ENCODE data around the gene TMEM163.
"Not testable (repeated sequence)": the region's sequence is repeated elsewhere in the genome, so short reads cannot be mapped to it uniquely, and the experiment has no call there.

TMEM163 gene

GRCh38 chr2:134482766-134483340 lies 235.9 kb downstream of the TMEM163 start:
- Histone ChIP-seq H3K27me3 (ENCODE audit: insufficient read depth, low read length) (no peaks in the 10 kb centered on the region), H2BK5ac (ENCODE audit: low read depth, low read length, poor library complexity) (no peak overlapping the region), H4K91ac (ENCODE audit: low read depth, low read length) (no peak overlapping the region), H3K9ac (ENCODE audit: low read length) (no peak overlapping the region), H4K8ac (ENCODE audit: low read depth, low read length) (no peak overlapping the region), H3K79me1 (ENCODE audit: low read length) (no peaks in the 10 kb centered on the region), H3K27ac (ENCODE audit: low read depth, low read length) (no peak overlapping the region), H2BK120ac (ENCODE audit: insufficient read depth, low read length, poor library complexity) (no peak overlapping the region), H3K4me1 (ENCODE audit: control insufficient read depth in 1 of 2, insufficient read depth in 2 of 2, low read length in 2 of 2) (no peaks in the 10 kb centered on the region), H4K12ac (ENCODE audit: low read depth, low read length) (no peak overlapping the region), H3K36me3 (ENCODE audit: control insufficient read depth in 1 of 2, insufficient read depth in 2 of 2, low read length in 2 of 2) (no peaks in the 10 kb centered on the region), H3K14ac (ENCODE audit: low read length) (no peak overlapping the region), H3K9me3 (ENCODE audit: insufficient read depth, low read depth, low read length) (no peaks in the 10 kb centered on the region), H2AFZ (ENCODE audit: insufficient read depth, low read length, poor library complexity) (no peak overlapping the region), H3K23ac (ENCODE audit: low read length) (no peak overlapping the region), H2AK5ac (ENCODE audit: low read length) (no peak overlapping the region), H3K4me2 (ENCODE audit: low read length) (no peak overlapping the region), H3K18ac (ENCODE audit: low read length) (no peak overlapping the region), H3K79me2 (ENCODE audit: control insufficient read depth, insufficient read depth, low read length, poor library complexity) (no peaks in the 10 kb centered on the region), H3K4ac (ENCODE audit: low read depth, low read length) (no peak overlapping the region), H2BK12ac (ENCODE audit: low read length) (no peak overlapping the region), H3K4me3 (ENCODE audit: low read depth, low read length) (no peak overlapping the region)
- no CpG with 5 or more reads among the region's 15 CpGs for WGBS (ENCODE audit: extremely low coverage, insufficient coverage, insufficient read length)
- DNase-seq: no peak

- H3K4me1 ChIP-seq (ENCODE audit: control insufficient read depth in 1 of 2, insufficient read depth in 2 of 2, low read length in 2 of 2): no peaks in the 10 kb centered on the region
- no peak overlapping the region for H2BK120ac ChIP-seq (ENCODE audit: insufficient read depth, low read length, poor library complexity)
- H2AFZ ChIP-seq (ENCODE audit: insufficient read depth, low read length, poor library complexity): no peak overlapping the region
- H4K8ac ChIP-seq (ENCODE audit: low read depth, low read length): no peak overlapping the region
- no peak overlapping the region for H3K4ac ChIP-seq (ENCODE audit: low read depth, low read length)
- DNase-seq: no peak
- H3K23ac ChIP-seq (ENCODE audit: low read length): no peak overlapping the region
- H3K14ac ChIP-seq (ENCODE audit: low read length): no peak overlapping the region
- no peaks in the 10 kb centered on the region for H3K9me3 ChIP-seq (ENCODE audit: insufficient read depth, low read depth, low read length)
- H3K18ac ChIP-seq (ENCODE audit: low read length): no peak overlapping the region
- H3K79me1 ChIP-seq (ENCODE audit: low read length): no peaks in the 10 kb centered on the region
- H3K4me3 ChIP-seq (ENCODE audit: low read depth, low read length): no peak overlapping the region
- WGBS (ENCODE audit: extremely low coverage, insufficient coverage, insufficient read length): no CpG with 5 or more reads among the region's 6 CpGs
- H3K79me2 ChIP-seq (ENCODE audit: control insufficient read depth, insufficient read depth, low read length, poor library complexity): no peaks in the 10 kb centered on the region
- H3K4me2 ChIP-seq (ENCODE audit: low read length): no peak overlapping the region
- no peak overlapping the region for H2AK5ac ChIP-seq (ENCODE audit: low read length)
- no peak overlapping the region for H3K27ac ChIP-seq (ENCODE audit: low read depth, low read length)
- no peak overlapping the region for H4K12ac ChIP-seq (ENCODE audit: low read depth, low read length)
- no peak overlapping the region for H2BK5ac ChIP-seq (ENCODE audit: low read depth, low read length, poor library complexity)
- H3K9ac ChIP-seq (ENCODE audit: low read length): no peak overlapping the region
- no peak overlapping the region for H2BK12ac ChIP-seq (ENCODE audit: low read length)
- H3K27me3 ChIP-seq (ENCODE audit: insufficient read depth, low read length): no peaks in the 10 kb centered on the region
- no peak overlapping the region for H4K91ac ChIP-seq (ENCODE audit: low read depth, low read length)
- no peaks in the 10 kb centered on the region for H3K36me3 ChIP-seq (ENCODE audit: control insufficient read depth in 1 of 2, insufficient read depth in 2 of 2, low read length in 2 of 2)
Measured at GRCh38 chr2:134482131-134482723, 236.6 kb downstream of the TMEM163 start.

- H3K27ac ChIP-seq (ENCODE audit: low read depth, low read length): no peak overlapping the region
- H3K4me3 ChIP-seq (ENCODE audit: low read depth, low read length): no peak overlapping the region
- no peak overlapping the region for H2BK120ac ChIP-seq (ENCODE audit: insufficient read depth, low read length, poor library complexity)
- DNase-seq: no peak
- H2BK5ac ChIP-seq (ENCODE audit: low read depth, low read length, poor library complexity): no peak overlapping the region
- no peaks in the 10 kb centered on the region for H3K36me3 ChIP-seq (ENCODE audit: control insufficient read depth in 1 of 2, insufficient read depth in 2 of 2, low read length in 2 of 2)
- H3K4me2 ChIP-seq (ENCODE audit: low read length): no peak overlapping the region
- H3K23ac ChIP-seq (ENCODE audit: low read length): no peak overlapping the region
- H4K91ac ChIP-seq (ENCODE audit: low read depth, low read length): no peak overlapping the region
- H4K12ac ChIP-seq (ENCODE audit: low read depth, low read length): no peak overlapping the region
- H3K9ac ChIP-seq (ENCODE audit: low read length): no peak overlapping the region
- no peaks in the 10 kb centered on the region for H3K9me3 ChIP-seq (ENCODE audit: insufficient read depth, low read depth, low read length)
- no peaks in the 10 kb centered on the region for H3K79me1 ChIP-seq (ENCODE audit: low read length)
- no peak overlapping the region for H4K8ac ChIP-seq (ENCODE audit: low read depth, low read length)
- no peaks in the 10 kb centered on the region for H3K79me2 ChIP-seq (ENCODE audit: control insufficient read depth, insufficient read depth, low read length, poor library complexity)
- no peaks in the 10 kb centered on the region for H3K27me3 ChIP-seq (ENCODE audit: insufficient read depth, low read length)
- WGBS (ENCODE audit: extremely low coverage, insufficient coverage, insufficient read length): no CpG with 5 or more reads among the region's 4 CpGs
- no peak overlapping the region for H3K14ac ChIP-seq (ENCODE audit: low read length)
- no peak overlapping the region for H3K4ac ChIP-seq (ENCODE audit: low read depth, low read length)
- H2BK12ac ChIP-seq (ENCODE audit: low read length): no peak overlapping the region
- no peak overlapping the region for H3K18ac ChIP-seq (ENCODE audit: low read length)
- no peaks in the 10 kb centered on the region for H3K4me1 ChIP-seq (ENCODE audit: control insufficient read depth in 1 of 2, insufficient read depth in 2 of 2, low read length in 2 of 2)
- H2AFZ ChIP-seq (ENCODE audit: insufficient read depth, low read length, poor library complexity): no peak overlapping the region
- no peak overlapping the region for H2AK5ac ChIP-seq (ENCODE audit: low read length)
Measured at GRCh38 chr2:134479696-134480330, 239.0 kb downstream of the TMEM163 start.

- H3K79me1 ChIP-seq (ENCODE audit: low read length); H2BK5ac ChIP-seq (ENCODE audit: low read depth, low read length, poor library complexity); H3K36me3 ChIP-seq (ENCODE audit: control insufficient read depth in 1 of 2, insufficient read depth in 2 of 2, low read length in 2 of 2); H3K9ac ChIP-seq (ENCODE audit: low read length); H3K79me2 ChIP-seq (ENCODE audit: control insufficient read depth, insufficient read depth, low read length, poor library complexity); H2AFZ ChIP-seq (ENCODE audit: insufficient read depth, low read length, poor library complexity); H3K14ac ChIP-seq (ENCODE audit: low read length); H3K4me1 ChIP-seq (ENCODE audit: control insufficient read depth in 1 of 2, insufficient read depth in 2 of 2, low read length in 2 of 2); H3K9me3 ChIP-seq (ENCODE audit: insufficient read depth, low read depth, low read length); H2BK120ac ChIP-seq (ENCODE audit: insufficient read depth, low read length, poor library complexity); H4K12ac ChIP-seq (ENCODE audit: low read depth, low read length); H3K4ac ChIP-seq (ENCODE audit: low read depth, low read length); H3K27ac ChIP-seq (ENCODE audit: low read depth, low read length); H3K4me3 ChIP-seq (ENCODE audit: low read depth, low read length); H4K8ac ChIP-seq (ENCODE audit: low read depth, low read length); H2BK12ac ChIP-seq (ENCODE audit: low read length); H3K27me3 ChIP-seq (ENCODE audit: insufficient read depth, low read length); H4K91ac ChIP-seq (ENCODE audit: low read depth, low read length); H3K23ac ChIP-seq (ENCODE audit: low read length); H3K4me2 ChIP-seq (ENCODE audit: low read length); DNase-seq; H2AK5ac ChIP-seq (ENCODE audit: low read length); H3K18ac ChIP-seq (ENCODE audit: low read length): not testable (repeated sequence)
- WGBS (ENCODE audit: extremely low coverage, insufficient coverage, insufficient read length): no CpG with 5 or more reads among the region's 8 CpGs
Measured at GRCh38 chr2:134476982-134477381, 241.8 kb downstream of the TMEM163 start.
